ENCODE data around the gene AADAC.

DNA sequence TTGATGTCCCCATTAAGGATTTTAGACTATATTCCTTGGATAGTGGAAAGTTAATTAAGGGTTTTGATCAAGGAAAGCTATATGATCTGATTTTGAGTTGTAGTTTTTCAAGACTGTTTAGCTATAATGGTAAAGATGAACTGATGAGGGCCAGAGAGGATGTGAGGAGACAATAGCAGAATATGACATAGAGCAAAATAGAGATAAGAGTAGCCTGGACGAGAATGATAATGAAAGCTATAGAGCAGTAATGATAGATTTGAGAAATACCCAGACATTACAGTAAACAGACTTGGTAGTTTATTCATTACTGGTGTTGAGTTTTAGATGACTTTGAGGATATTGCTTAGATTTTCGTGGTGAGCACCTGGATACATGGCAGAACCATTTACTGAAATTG is 63.4 kb downstream of the AADAC start:
- TF ChIP-seq GATA2 (IDR thresholded peaks at IDR 0.05; ENCODE audit: low read depth, low read length) = no peak
- TF ChIP-seq GATA3 (IDR thresholded peaks at IDR 0.05; ENCODE audit: low read depth, low read length) = no peak
